Gastroesophageal sphincter (tissue), 4 donors: ENCODE results near the gene SHISAL1. TPM values are rescaled to one million over a fixed set of nuclear protein-coding genes. Genes with fewer than 3 reads are reported as not detected.
"Not testable (repeated sequence)": the region's sequence is repeated elsewhere in the genome, so short reads cannot be mapped to it uniquely, and the experiment has no call there.

Source experiments
- ATAC-seq: fragments of 150-250 bp; one replicate; pipeline ENCODE4 v1.9.1; 2016; ENCODE audit warnings: mild to moderate bottlenecking, moderate library complexity
- H3K27ac ChIP-seq, 4 donors: fragments of 200-600 bp; sonication (generic) in 3 of 4; 1 replicate in 3 of 4; 2 replicates in 1 of 4; pipeline ENCODE4 v1.5.1; 2016 to 2019
- H3K27me3 ChIP-seq: fragments of 200-600 bp; sonication (generic); one replicate; pipeline ENCODE4 v1.5.1; 2019
- H3K36me3 ChIP-seq, 2 donors: fragments of 200-600 bp; sonication (generic); one replicate each; pipeline ENCODE4 v1.5.1; 2019; ENCODE audit warnings: control low read depth in 1 of 2
- H3K4me1 ChIP-seq, 3 donors: fragments of 200-600 bp; sonication (generic); 1 replicate in 2 of 3; 2 replicates in 1 of 3; pipeline ENCODE4 v1.5.1; 2016 to 2019; ENCODE audit warnings: control low read depth in 2 of 3
- H3K4me3 ChIP-seq, 2 donors: fragments of 200-600 bp; sonication (generic); one replicate each; pipeline ENCODE4 v1.5.1; 2019; ENCODE audit warnings: mild to moderate bottlenecking in 1 of 2, moderate library complexity in 1 of 2
- H3K9me3 ChIP-seq, 3 donors: fragments of 200-600 bp; sonication (generic); one replicate each; pipeline ENCODE4 v1.5.1; 2017 to 2019; ENCODE audit warnings: control low read depth in 2 of 3
- CTCF ChIP-seq, 4 experiments: fragments of 200-600 bp in 2 of 4; fragments of 450-650 bp in 2 of 4; sonication (generic) in 1 of 4; IDR thresholded peaks; one replicate each; pipeline ENCODE4 v1.5.1; 2017 to 2019; ENCODE audit warnings: antibody characterized with exemption in 4 of 4, mild to moderate bottlenecking in 2 of 4, moderate library complexity in 2 of 4
- EP300 ChIP-seq: sonication (generic); formaldehyde crosslinking; IDR thresholded peaks from one replicate; pipeline ENCODE4 v1.6.1; 2017; ENCODE audit warnings: antibody characterized with exemption, mild to moderate bottlenecking
- POLR2A ChIP-seq, 2 donors: fragments of 450-650 bp; IDR thresholded peaks; one replicate each; pipeline ENCODE4 v1.6.1; 2017; ENCODE audit warnings: antibody characterized with exemption in 2 of 2, mild to moderate bottlenecking in 2 of 2, moderate library complexity in 1 of 2
- POLR2AphosphoS5 ChIP-seq: sonication (generic); formaldehyde crosslinking; IDR thresholded peaks from one replicate; pipeline ENCODE4 v1.6.1; 2017; ENCODE audit warnings: antibody characterized with exemption
- WGBS, 2 donors: methylation state at CpG; one replicate each; pipeline ENCODE4 v1.1.5; 2018; ENCODE audit warnings: low coverage in 1 of 2; 5-methylcytosine and 5-hydroxymethylcytosine counted together
- total RNA-seq, 4 donors: library from RNA; depleted of rRNA; stranded (reverse); fragments of >200 nt; gene quantifications; one replicate each; pipeline ENCODE4 v1.1.0, GENCODE V29; 2016

Gene SHISAL1
- total RNA-seq, 4 donors from 2014 or later, result 4.5 to 23.1 (median 6.2) TPM

GRCh38 chr22:44325718-44326490, 13.2 kb upstream of the SHISAL1 start:
- no peak for TF ChIP-seq POLR2AphosphoS5
- TF ChIP-seq POLR2A (IDR thresholded peaks at IDR 0.05), result no peak
- TF ChIP-seq CTCF (IDR thresholded peaks at IDR 0.05), result peak in 3 of 4 experiments; percentile 23 to 53 (median 46)
- Histone ChIP-seq H3K9me3 (no peaks in the 10 kb centered on the region), H3K4me1 (peaks cover 0 to 32% (median 7%) of the 10 kb centered on the region in 3 donors), H3K27me3 (peaks cover 19% of the 10 kb centered on the region), H3K27ac (peak overlapping the region in 3 of 4 donors; percentile 35 to 66 (median 57)), H3K36me3 (no peaks in the 10 kb centered on the region), H3K4me3 (peak overlapping the region; percentile 54 to 63)
- ATAC-seq, result no peak
- WGBS, 2 donors, result 13 to 27% methylated on average over 18 to 25 of the region's 25 CpGs

- not testable (repeated sequence) for H3K27me3 ChIP-seq, H3K9me3 ChIP-seq, ATAC-seq, H3K4me3 ChIP-seq, H3K36me3 ChIP-seq, H3K27ac ChIP-seq
- H3K4me1 ChIP-seq, result peaks cover 0 to 23% (median 6%) of the 10 kb centered on the region in 3 donors
- 100% methylated on average over 1 of the region's 1 CpG; no CpG with 5 or more reads in 1 of the 2 donors for WGBS, 2 donors
Observed at GRCh38 chr22:44323140-44323790, 10.5 kb upstream of the SHISAL1 start.

GRCh38 chr22:44319685-44320084, 6.9 kb upstream of the SHISAL1 start:
- Histone ChIP-seq H3K4me1 (peaks cover 0 to under 1% (median 0%) of the 10 kb centered on the region in 3 donors), H3K36me3 (no peaks in the 10 kb centered on the region), H3K27ac (no peak overlapping the region), H3K4me3 (no peak overlapping the region), H3K27me3 (no peaks in the 10 kb centered on the region), H3K9me3 (no peaks in the 10 kb centered on the region)
- TF ChIP-seq EP300, result no peak
- TF ChIP-seq POLR2AphosphoS5, result no peak
- TF ChIP-seq CTCF (IDR thresholded peaks at IDR 0.05), result no peak
- TF ChIP-seq POLR2A (IDR thresholded peaks at IDR 0.05), result no peak
- no peak for ATAC-seq
- 71 to 80% methylated on average over 5 to 7 of the region's 9 CpGs for WGBS, 2 donors

- Histone ChIP-seq H3K27me3 (no peaks in the 10 kb centered on the region), H3K9me3 (no peaks in the 10 kb centered on the region), H3K4me3 (no peak overlapping the region), H3K36me3 (no peaks in the 10 kb centered on the region), H3K4me1 (peaks cover 0 to 8% (median 0%) of the 10 kb centered on the region in 3 donors), H3K27ac (no peak overlapping the region)
- 100% methylated on average over 2 of the region's 9 CpGs; no CpG with 5 or more reads in 1 of the 2 donors for WGBS, 2 donors
- TF ChIP-seq CTCF (IDR thresholded peaks at IDR 0.05) (no peak), EP300 (no peak), POLR2A (IDR thresholded peaks at IDR 0.05) (no peak), POLR2AphosphoS5 (no peak)
- no peak for ATAC-seq
Observed at GRCh38 chr22:44318751-44319150, 6.0 kb upstream of the SHISAL1 start.

- no peak for ATAC-seq
- no peak overlapping the region for H3K4me3 ChIP-seq
- no peak overlapping the region for H3K27ac ChIP-seq
- H3K9me3 ChIP-seq, result no peaks in the 10 kb centered on the region
- peaks cover 0 to 15% (median 0%) of the 10 kb centered on the region in 3 donors for H3K4me1 ChIP-seq
- no peaks in the 10 kb centered on the region for H3K27me3 ChIP-seq
- WGBS, 2 donors, result 60 to 79% methylated on average over 1 to 6 of the region's 17 CpGs
- TF ChIP-seq POLR2A (IDR thresholded peaks at IDR 0.05) (no peak), CTCF (IDR thresholded peaks at IDR 0.05) (no peak), EP300 (no peak), POLR2AphosphoS5 (no peak)
- no peaks in the 10 kb centered on the region for H3K36me3 ChIP-seq
Observed at GRCh38 chr22:44317886-44318637, 5.3 kb upstream of the SHISAL1 start.
